GM19438 (cell line): ENCODE results near the gene NT5C2.
"Not testable (repeated sequence)": the region's sequence is repeated elsewhere in the genome, so short reads cannot be mapped to it uniquely, and the experiment has no call there.

Source experiments
- ATAC-seq: cut with Tn5 transposase; IDR thresholded peaks from one replicate; pipeline ENCODE4 v1.9.1; 2021; ENCODE audit warnings: low read depth; ENCODE audit not compliant: unreplicated experiment

NT5C2 gene

GRCh38 chr10:103203466-103203865 is 10.4 kb upstream of the NT5C2 start:
- no peak for ATAC-seq

GRCh38 chr10:103202319-103202718 is 9.2 kb upstream of the NT5C2 start:
- ATAC-seq: no peak

- ATAC-seq: no peak
Observed at GRCh38 chr10:103199488-103199887, 6.4 kb upstream of the NT5C2 start.

GRCh38 chr10:103198648-103199047 is 5.6 kb upstream of the NT5C2 start:
- ATAC-seq: no peak

GRCh38 chr10:103197903-103198302 is 4.8 kb upstream of the NT5C2 start:
- ATAC-seq: no peak

- no peak for ATAC-seq
Observed at GRCh38 chr10:103197174-103197573, 4.1 kb upstream of the NT5C2 start.

GRCh38 chr10:103196516-103196915 is 3.4 kb upstream of the NT5C2 start:
- ATAC-seq: no peak

GRCh38 chr10:103193820-103194529 is 903 bp upstream of the NT5C2 start:
- no peak for ATAC-seq

- peak; percentile 79 for ATAC-seq
Observed at GRCh38 chr10:103192451-103193106, 493 bp downstream of the NT5C2 start.

GRCh38 chr10:103192089-103192450 is 1.0 kb downstream of the NT5C2 start:
- ATAC-seq: peak; percentile 8

- not testable (repeated sequence) for ATAC-seq
Observed at GRCh38 chr10:103191198-103191597, 1.9 kb downstream of the NT5C2 start.

- ATAC-seq: no peak
Observed at GRCh38 chr10:103188853-103189252, 4.2 kb downstream of the NT5C2 start.

GRCh38 chr10:103186128-103186527 is 6.9 kb downstream of the NT5C2 start:
- no peak for ATAC-seq

GRCh38 chr10:103184615-103185014 is 8.5 kb downstream of the NT5C2 start:
- no peak for ATAC-seq

GRCh38 chr10:103183991-103184451 is 9.1 kb downstream of the NT5C2 start:
- ATAC-seq: not testable (repeated sequence)

- ATAC-seq: peak; percentile 85
Observed at GRCh38 chr10:103181244-103181643, 11.8 kb downstream of the NT5C2 start.

GRCh38 chr10:103180491-103180890 is 12.6 kb downstream of the NT5C2 start:
- ATAC-seq: no peak

GRCh38 chr10:103177123-103177522 is 15.9 kb downstream of the NT5C2 start:
- ATAC-seq: no peak

GRCh38 chr10:103175580-103176285 is 17.3 kb downstream of the NT5C2 start:
- no peak for ATAC-seq

GRCh38 chr10:103174324-103174723 is 18.7 kb downstream of the NT5C2 start:
- ATAC-seq: not testable (repeated sequence)

GRCh38 chr10:103171278-103171677 is 21.8 kb downstream of the NT5C2 start:
- ATAC-seq: no peak

GRCh38 chr10:103168438-103168837 is 24.6 kb downstream of the NT5C2 start:
- ATAC-seq: no peak
